PC-3 (cell line): ENCODE results near the gene TNFAIP6.

Experiments used
- CTCF ChIP-seq: fragments of 300-600 bp; sonication (generic); conservative IDR thresholded peaks from 2 replicates; pipeline ENCODE4 v1.5.1; 2017; ENCODE audit warnings: antibody characterized with exemption, low read depth, mild to moderate bottlenecking, low read length
- EZH2 ChIP-seq: fragments of 300-600 bp; sonication (generic); IDR thresholded peaks from one replicate; pipeline ENCODE4 v1.6.1; 2017; ENCODE audit warnings: antibody characterized with exemption, mild to moderate bottlenecking, low read length; ENCODE audit not compliant: unreplicated experiment
- EZH2phosphoT487 ChIP-seq: fragments of 300-600 bp; sonication (generic); IDR thresholded peaks from 2 replicates; pipeline ENCODE4 v1.6.1; 2018; ENCODE audit warnings: mild to moderate bottlenecking, antibody characterized with exemption, low read length, borderline replicate concordance

- TF ChIP-seq CTCF (no peak), EZH2 (no peak), EZH2phosphoT487 (no peak)
These were observed 12.5 kb upstream of the TNFAIP6 start for GRCh38 chr2:151344906-151345305.
